GM18505 (cell line): ENCODE data around the gene TJP3.
"Not testable (repeated sequence)": the region's sequence is repeated elsewhere in the genome, so short reads cannot be mapped to it uniquely, and the experiment has no call there.

Experiments
- ATAC-seq: cut with Tn5 transposase; IDR thresholded peaks from one replicate; pipeline ENCODE4 v1.9.1; 2021; ENCODE audit not compliant: unreplicated experiment
- POLR2A ChIP-seq: IDR thresholded peaks from 4 replicates; pipeline ENCODE4 v1.6.1; 2011; ENCODE audit warnings: borderline replicate concordance; ENCODE audit not compliant: insufficient read depth, insufficient read length; ENCODE audit errors: extremely low read depth

TJP3 gene, protein sequence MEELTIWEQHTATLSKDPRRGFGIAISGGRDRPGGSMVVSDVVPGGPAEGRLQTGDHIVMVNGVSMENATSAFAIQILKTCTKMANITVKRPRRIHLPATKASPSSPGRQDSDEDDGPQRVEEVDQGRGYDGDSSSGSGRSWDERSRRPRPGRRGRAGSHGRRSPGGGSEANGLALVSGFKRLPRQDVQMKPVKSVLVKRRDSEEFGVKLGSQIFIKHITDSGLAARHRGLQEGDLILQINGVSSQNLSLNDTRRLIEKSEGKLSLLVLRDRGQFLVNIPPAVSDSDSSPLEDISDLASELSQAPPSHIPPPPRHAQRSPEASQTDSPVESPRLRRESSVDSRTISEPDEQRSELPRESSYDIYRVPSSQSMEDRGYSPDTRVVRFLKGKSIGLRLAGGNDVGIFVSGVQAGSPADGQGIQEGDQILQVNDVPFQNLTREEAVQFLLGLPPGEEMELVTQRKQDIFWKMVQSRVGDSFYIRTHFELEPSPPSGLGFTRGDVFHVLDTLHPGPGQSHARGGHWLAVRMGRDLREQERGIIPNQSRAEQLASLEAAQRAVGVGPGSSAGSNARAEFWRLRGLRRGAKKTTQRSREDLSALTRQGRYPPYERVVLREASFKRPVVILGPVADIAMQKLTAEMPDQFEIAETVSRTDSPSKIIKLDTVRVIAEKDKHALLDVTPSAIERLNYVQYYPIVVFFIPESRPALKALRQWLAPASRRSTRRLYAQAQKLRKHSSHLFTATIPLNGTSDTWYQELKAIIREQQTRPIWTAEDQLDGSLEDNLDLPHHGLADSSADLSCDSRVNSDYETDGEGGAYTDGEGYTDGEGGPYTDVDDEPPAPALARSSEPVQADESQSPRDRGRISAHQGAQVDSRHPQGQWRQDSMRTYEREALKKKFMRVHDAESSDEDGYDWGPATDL

DNA sequence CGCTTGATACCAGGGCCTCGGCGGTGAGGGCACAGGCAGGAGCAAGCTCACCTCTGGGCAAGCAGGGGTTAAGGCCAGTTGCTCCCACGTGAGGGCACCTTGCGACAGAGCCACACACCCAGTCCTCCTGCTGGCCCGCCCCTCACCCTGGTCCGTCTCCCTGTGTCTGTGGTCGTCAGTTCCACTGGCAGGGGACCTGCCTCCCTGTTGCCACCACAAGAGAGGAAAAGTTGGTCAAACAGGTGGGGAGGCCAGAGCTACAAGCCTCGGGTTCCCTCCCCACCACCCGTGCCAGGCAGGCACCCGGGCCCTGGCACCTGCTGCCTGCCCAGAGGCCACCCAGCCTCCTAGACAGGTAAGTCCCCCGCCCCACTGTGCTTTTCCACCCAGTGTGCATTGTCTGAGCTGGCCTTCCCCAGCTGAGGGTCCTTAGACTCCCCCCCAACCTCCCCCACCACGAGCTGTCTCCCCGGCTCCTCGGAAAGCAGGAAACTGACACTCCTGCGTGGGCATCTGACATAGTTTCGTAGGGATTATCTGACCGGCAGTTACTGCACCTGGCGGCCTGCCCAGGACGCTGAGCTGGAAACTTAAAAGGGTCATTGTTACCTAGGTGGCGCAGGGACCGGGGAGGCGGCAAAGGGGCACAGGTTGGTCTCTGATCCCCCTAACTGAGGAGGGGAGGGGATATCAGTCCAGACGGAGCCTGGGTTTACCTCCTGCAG lies at the start of gene TJP3:
TJP3 (plus strand) TSS at position 178 of the 725 bp plus-strand sequence. CDS start 20,049 bp downstream, outside the sequence.
- no peak for ATAC-seq
- TF ChIP-seq POLR2A = no peak

DNA sequence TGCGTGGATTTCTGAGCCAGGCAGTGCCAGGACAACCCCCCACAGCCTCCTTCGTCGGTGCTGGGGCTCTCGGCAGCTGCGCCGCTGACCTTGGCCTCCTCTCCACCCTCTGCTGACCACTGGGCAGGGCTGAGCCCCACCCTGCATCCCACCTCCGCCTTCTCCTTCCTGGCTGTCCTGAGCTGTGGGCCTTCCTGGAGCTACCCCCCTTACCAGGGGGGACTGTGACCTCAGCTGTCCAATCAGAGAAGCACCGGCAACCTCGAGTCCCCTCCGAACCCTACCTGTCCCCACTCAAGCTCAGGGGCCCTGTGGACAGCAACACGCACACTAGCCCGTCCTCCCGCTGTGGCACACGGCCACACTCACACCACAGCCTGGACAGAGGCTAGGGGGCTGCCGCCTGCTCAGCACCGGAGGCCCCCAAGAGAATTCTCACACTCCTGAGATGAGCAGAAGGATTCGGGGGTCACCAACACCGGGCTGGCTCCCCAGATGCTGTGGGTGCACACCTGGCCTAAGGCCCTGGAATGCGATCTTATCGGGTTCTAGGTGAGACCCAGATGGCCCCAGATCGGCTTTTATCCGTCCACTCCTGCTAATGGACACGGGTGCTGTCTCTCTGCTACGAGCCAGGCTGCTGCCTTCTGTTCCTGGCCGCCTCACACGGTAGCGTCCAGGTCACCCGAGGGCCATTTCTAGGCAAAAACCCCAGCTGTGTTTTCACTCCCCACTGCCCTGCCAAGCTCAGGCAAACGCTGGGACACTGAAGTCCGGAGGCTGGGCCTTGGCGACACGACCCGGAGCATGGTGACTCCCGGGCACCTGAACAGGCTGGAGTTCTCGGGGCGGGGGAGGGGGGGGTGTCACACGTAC lies 49.1 kb upstream of the TJP3 start:
- no peak for TF ChIP-seq POLR2A
- ATAC-seq = no peak

DNA sequence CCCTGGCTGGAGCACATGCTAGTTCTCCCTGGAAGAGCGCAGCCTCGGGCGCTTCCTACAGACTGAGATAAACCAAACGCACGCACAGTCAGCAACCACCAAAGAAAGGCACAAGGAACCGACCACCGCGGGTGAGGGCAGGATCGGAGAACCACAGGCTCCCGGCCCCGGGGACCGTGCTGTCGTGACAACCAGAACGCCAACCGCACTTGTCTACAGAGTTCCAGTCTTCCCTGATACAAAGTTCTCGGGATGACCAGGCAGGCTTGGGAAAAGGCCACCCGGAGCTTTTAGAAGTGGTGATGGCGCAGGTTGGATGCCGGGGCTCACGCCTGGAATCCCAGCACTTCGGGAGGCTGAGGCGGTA lies 48.5 kb upstream of the TJP3 start:
- TF ChIP-seq POLR2A = no peak
- ATAC-seq = no peak

DNA sequence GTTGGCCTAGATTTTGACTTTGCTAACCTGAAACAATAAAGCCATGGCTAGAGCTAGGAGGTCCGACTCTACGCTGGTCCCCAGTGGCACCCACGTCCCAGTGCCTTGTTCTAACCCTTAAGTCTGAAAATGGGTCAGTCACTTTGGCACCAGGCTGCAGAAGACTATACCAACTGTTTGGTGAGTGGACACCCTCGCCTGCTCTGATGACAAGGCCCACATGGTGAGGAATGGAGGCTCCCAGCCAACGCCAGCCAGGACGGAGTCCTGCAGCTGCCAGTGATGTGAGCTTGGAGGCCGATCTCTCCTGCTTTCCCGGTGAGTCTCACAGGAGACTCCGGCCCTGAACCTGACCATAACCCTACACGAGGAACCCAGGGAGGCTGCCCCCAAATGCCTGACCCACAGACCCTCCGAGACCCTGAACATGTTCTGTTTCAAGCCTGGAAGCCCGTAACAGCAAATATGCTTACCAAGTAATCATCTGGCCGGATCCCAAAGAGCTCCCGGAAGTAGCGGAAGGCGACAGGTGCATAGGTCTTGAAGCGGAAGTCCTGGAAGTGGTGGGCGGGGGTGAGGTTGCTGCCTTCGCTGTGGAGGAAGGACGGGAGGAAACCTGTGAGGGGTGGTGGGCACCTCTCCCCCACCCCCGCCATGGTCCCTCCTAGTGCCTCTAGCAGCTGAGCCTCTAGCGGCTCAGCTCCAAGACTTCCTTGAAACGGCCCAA lies 47.5 kb upstream of the TJP3 start:
- no peak for ATAC-seq
- no peak for TF ChIP-seq POLR2A

DNA sequence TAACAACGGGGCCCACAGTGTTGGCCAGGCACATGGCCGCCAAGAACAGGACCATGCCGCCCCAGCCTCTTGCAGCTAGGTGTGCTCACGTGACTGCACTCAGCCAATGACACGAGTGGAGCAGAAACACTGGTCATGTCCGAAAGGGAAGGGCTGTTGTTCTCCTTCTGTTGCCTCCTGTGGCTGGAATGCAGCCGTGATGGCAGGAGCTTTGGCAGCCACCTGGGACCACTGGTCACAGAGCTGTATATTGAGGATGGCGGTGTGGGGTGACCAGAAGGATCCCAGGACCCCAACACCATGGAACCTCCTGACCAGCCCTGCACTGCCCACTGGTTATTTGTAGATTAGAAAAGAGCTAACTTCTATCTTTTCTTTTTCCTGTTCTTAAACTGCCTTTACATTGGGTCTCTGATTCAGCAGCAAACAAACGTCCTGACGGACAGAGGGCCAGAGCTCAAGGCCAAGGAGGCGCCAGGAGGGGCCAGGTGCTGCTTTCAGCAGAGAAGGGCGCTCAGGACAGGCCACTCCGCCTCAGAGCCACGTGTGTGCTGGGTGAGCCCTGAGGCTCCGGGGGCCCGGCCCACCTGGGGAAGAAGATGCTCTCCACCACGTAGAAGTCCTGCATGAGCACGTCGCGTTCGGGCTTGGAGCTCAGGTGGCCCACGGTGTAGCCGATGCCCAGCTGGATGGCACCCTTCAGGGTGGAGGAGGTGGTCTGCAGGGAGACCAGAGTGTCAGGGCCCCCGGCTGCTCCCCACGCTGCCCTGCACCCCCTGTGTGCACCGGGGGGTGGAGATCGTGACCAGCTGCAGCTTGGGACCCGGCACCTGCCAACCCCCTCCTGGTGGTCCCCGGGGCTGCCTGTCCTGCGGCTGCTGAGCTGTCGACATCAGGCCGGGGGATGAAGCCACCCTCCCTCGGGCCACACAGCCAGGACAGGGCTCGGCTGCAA lies 46.6 kb upstream of the TJP3 start:
- no peak for TF ChIP-seq POLR2A
- ATAC-seq = no peak

DNA sequence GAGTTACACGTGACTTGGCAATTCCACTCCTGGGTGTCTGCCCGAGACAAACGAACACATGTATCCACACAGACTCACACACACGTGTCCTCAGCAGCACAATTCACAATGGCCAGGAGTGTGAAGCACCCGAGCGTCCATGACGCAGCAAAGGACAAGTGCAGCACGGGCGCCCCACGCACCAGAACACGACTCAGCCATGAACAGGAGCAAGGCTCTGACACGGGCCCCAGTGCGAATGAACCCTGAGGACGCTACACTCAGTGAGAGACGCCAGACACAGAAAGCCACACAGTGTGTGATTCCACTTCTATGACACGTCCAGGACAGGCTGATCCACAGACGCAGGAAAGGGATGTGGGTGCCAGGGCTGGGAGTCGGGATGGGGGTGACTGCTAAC lies 44.3 kb upstream of the TJP3 start:
- TF ChIP-seq POLR2A = no peak
- no peak for ATAC-seq

DNA sequence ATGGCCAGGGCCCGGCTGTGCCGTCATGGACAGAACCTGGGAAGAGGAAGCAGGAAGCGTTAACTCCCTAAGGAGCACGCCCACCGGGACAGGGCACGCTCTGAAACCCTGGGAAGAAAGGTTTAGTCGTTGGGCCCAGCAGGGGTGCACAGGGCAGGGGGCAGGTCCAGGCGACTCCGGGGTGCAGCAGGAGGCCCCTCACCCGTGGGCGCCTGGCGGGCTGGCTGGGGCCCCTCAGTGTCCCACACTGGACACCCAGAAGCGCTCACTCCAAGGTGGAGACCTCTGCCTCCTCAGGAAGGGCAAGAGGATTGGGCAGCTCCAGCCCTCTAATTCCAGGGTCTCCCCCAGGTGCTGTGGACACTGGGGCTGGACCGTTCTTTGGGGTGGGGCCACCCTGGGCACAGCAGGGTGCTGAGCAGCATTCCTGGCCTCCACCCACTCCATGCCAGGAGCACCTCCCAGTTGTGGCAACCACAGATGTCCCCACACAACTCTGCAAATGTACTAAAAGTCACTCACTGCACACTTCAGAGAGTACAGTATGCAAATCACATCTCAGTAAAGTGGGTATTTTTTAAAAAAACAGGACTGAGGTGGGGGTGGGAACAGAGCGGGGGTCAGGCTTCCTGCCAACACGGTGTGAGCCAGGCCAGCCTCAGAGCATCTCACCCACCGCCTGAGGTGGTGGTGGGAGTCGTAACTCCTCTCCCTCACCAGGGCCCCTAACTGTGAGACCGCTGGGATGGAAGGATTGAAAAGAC lies 43.1 kb upstream of the TJP3 start:
- no peak for ATAC-seq
- no peak for TF ChIP-seq POLR2A

DNA sequence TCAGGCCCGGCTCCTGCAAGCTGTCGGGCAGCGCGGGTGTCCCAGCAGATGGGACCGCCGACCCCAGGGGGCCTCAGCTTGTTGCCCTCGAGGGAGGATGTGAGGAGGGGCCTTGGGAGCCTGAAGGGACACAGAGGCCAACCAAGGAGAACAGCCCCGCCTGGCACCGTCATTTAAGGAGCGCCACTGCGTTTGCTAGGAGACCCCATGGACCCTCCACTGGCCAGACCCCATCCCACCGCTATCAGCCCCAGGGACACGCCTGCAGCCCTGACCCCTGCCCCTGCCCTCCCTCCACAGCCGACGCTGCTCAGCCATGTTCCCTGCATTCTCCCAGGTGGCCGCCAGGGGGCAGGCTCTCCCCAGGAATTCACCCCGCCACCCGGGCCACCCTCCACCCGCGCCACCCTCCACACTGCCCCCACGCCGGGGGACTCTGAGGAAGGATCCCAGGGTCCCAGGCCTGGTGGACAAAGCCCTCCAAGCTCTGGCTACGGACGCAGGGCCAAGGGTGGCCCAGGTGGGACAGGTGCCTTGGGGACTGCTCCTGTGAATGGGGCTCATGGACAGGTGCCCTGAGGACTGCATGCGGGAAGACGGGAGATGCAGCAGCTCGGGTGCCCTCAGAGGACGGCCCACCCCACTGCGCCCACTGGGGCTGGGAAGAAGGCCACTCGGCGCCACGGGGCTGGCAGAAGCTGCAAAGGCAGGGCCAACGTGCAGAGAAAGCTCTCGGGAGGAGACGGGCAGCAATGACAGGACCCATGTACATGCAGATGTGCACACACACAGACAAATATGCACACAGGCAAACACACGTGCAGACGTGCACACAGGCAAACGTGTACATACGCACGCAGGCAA lies 42.3 kb upstream of the TJP3 start:
- ATAC-seq = peak; percentile 51
- TF ChIP-seq POLR2A = no peak

DNA sequence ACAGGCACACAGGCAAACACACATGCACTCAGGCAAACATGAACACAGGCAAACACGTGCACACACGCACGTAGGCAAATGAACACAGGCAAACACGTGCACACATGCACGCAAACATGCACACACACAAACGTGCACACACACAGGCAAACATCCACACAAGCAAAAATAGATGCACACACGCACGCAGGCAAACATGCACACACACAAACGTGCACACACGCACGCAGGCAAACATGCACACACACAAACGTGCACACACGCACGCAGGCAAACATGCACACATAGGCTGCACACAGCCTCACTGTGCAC lies 41.7 kb upstream of the TJP3 start:
- not testable (repeated sequence) for ATAC-seq
